Ovary (tissue), 3 donors: ENCODE data around the gene NCS1.

Experiments used
- EP300 ChIP-seq: sonication (generic); formaldehyde crosslinking; IDR thresholded peaks from one replicate; pipeline ENCODE4 v1.6.1; 2017; ENCODE audit warnings: antibody characterized with exemption
- POLR2A ChIP-seq: fragments of 450-650 bp; IDR thresholded peaks from one replicate; pipeline ENCODE4 v1.6.1; 2017; ENCODE audit warnings: antibody characterized with exemption, mild to moderate bottlenecking, moderate library complexity
- TF ChIP-seq, protein P1 (sequence below), 3 donors: fragments of 450-650 bp in 2 of 3; fragments of 200-600 bp in 1 of 3; IDR thresholded peaks; one replicate each; pipeline versions ENCODE4 v1.5.1 to v1.8.0; 2016 to 2022; ENCODE audit warnings: antibody characterized with exemption in 3 of 3, mild to moderate bottlenecking in 1 of 3
- donor health status: DM: no; HTN: no; CAD: no.

DNA sequence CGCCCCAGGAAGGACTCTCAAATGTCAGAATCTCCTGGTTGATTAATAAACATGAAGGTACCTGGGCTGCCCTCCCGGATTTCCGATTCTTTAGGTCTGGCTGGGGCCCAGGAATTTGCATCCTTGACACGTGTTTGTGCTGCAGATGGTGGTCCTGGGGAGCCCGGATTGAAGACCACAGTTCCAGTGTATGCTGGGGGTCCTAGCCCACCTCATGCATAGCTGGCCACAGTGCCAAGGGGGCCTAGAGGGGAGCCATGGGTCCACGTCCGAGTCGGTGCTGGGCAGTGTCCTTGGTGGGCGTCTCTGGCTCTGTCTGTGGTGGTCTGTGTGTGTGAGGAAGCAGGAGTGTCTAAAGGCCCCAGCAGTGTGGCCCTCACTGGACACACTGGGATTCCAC, 3.2 kb downstream of the NCS1 start:
- TF ChIP-seq, protein P1, sequence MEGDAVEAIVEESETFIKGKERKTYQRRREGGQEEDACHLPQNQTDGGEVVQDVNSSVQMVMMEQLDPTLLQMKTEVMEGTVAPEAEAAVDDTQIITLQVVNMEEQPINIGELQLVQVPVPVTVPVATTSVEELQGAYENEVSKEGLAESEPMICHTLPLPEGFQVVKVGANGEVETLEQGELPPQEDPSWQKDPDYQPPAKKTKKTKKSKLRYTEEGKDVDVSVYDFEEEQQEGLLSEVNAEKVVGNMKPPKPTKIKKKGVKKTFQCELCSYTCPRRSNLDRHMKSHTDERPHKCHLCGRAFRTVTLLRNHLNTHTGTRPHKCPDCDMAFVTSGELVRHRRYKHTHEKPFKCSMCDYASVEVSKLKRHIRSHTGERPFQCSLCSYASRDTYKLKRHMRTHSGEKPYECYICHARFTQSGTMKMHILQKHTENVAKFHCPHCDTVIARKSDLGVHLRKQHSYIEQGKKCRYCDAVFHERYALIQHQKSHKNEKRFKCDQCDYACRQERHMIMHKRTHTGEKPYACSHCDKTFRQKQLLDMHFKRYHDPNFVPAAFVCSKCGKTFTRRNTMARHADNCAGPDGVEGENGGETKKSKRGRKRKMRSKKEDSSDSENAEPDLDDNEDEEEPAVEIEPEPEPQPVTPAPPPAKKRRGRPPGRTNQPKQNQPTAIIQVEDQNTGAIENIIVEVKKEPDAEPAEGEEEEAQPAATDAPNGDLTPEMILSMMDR (IDR thresholded peaks at IDR 0.05): no peak
- no peak for TF ChIP-seq POLR2A
- TF ChIP-seq EP300: no peak
